GM19193 (cell line): Measurements from ENCODE around the gene THSD4.

ENCODE experiments used
- POLR2A ChIP-seq: IDR thresholded peaks from 4 replicates; pipeline ENCODE4 v1.6.1; 2011; ENCODE audit not compliant: insufficient read depth, insufficient read length; ENCODE audit errors: extremely low read depth

The THSD4 gene

GRCh38 chr15:71543413-71543812 lies 428.1 kb downstream of the THSD4 start:
- no peak for TF ChIP-seq POLR2A

GRCh38 chr15:71545223-71545760 lies 430.0 kb downstream of the THSD4 start:
- TF ChIP-seq POLR2A = no peak

GRCh38 chr15:71545923-71546322 lies 430.7 kb downstream of the THSD4 start:
- TF ChIP-seq POLR2A = no peak

GRCh38 chr15:71547011-71547410 lies 431.7 kb downstream of the THSD4 start:
- no peak for TF ChIP-seq POLR2A

GRCh38 chr15:71548401-71548807 lies 433.1 kb downstream of the THSD4 start:
- no peak for TF ChIP-seq POLR2A

- no peak for TF ChIP-seq POLR2A
Measured at GRCh38 chr15:71549091-71549490, 433.8 kb downstream of the THSD4 start.

GRCh38 chr15:71549697-71550096 lies 434.4 kb downstream of the THSD4 start:
- no peak for TF ChIP-seq POLR2A

- no peak for TF ChIP-seq POLR2A
Measured at GRCh38 chr15:71551566-71551965, 436.3 kb downstream of the THSD4 start.

- no peak for TF ChIP-seq POLR2A
Measured at GRCh38 chr15:71559098-71559497, 443.8 kb downstream of the THSD4 start.

- no peak for TF ChIP-seq POLR2A
Measured at GRCh38 chr15:71559616-71560015, 444.3 kb downstream of the THSD4 start.

- TF ChIP-seq POLR2A = no peak
Measured at GRCh38 chr15:71562251-71562650, 447.0 kb downstream of the THSD4 start.

- TF ChIP-seq POLR2A = no peak
Measured at GRCh38 chr15:71564217-71564616, 448.9 kb downstream of the THSD4 start.

- TF ChIP-seq POLR2A = no peak
Measured at GRCh38 chr15:71565006-71565405, 449.7 kb downstream of the THSD4 start.

GRCh38 chr15:71565631-71566160 lies 450.4 kb downstream of the THSD4 start:
- no peak for TF ChIP-seq POLR2A

GRCh38 chr15:71566226-71566625 lies 451.0 kb downstream of the THSD4 start:
- no peak for TF ChIP-seq POLR2A

- no peak for TF ChIP-seq POLR2A
Measured at GRCh38 chr15:71567173-71567572, 451.9 kb downstream of the THSD4 start.

- TF ChIP-seq POLR2A = no peak
Measured at GRCh38 chr15:71568227-71568626, 453.0 kb downstream of the THSD4 start.
